Liver (tissue), 9 donors: ENCODE data around the gene EBF3. TPM values are rescaled to one million over a fixed set of nuclear protein-coding genes. Genes with fewer than 3 reads are reported as not detected.

Experiments used
- DNase-seq: peaks from one replicate; pipeline ENCODE4 v3.0.0-alpha.2; 2017; ENCODE audit warnings: low spot score
- H3K27ac ChIP-seq, 2 donors: one replicate each; pipeline ENCODE4 v1.7.0; 2013; ENCODE audit warnings: inconsistent platforms in 2 of 2, low read length in 2 of 2, control low read depth in 1 of 2, low read depth in 1 of 2, mild to moderate bottlenecking in 1 of 2
- H3K27me3 ChIP-seq, 4 donors: one replicate each; pipeline versions ENCODE4 v1.6.1 to v1.7.0; 2013; ENCODE audit warnings: low read length in 3 of 4, inconsistent platforms in 1 of 4, mild to moderate bottlenecking in 1 of 4, moderate library complexity in 1 of 4; ENCODE audit not compliant: control insufficient read depth in 4 of 4, insufficient read depth in 4 of 4
- H3K36me3 ChIP-seq, 4 donors: one replicate each; pipeline versions ENCODE4 v1.6.1 to v1.7.0; 2013; ENCODE audit warnings: low read length in 3 of 4, mild to moderate bottlenecking in 3 of 4, low read depth in 1 of 4, moderate library complexity in 1 of 4; ENCODE audit not compliant: control insufficient read depth in 4 of 4, insufficient read depth in 3 of 4
- H3K4me1 ChIP-seq, 4 donors: one replicate each; pipeline versions ENCODE4 v1.6.1 to v1.7.0; 2013; ENCODE audit warnings: low read length in 3 of 4, mild to moderate bottlenecking in 3 of 4, moderate library complexity in 1 of 4; ENCODE audit not compliant: control insufficient read depth in 4 of 4, insufficient read depth in 4 of 4
- H3K4me3 ChIP-seq, 3 donors: one replicate each; pipeline versions ENCODE4 v1.6.1 to v1.7.0; 2013; ENCODE audit warnings: low read length in 3 of 3, control low read depth in 1 of 3, low read depth in 1 of 3, mild to moderate bottlenecking in 1 of 3
- H3K9ac ChIP-seq, 2 donors: one replicate each; pipeline ENCODE4 v1.7.0; 2013; ENCODE audit warnings: low read length in 2 of 2, mild to moderate bottlenecking in 2 of 2, moderate library complexity in 2 of 2, control low read depth in 1 of 2, low read depth in 1 of 2
- H3K9me3 ChIP-seq, 4 donors: one replicate each; pipeline versions ENCODE4 v1.6.1 to v1.7.0; 2013; ENCODE audit warnings: low read length in 3 of 4; ENCODE audit not compliant: control insufficient read depth in 4 of 4
- ATF3 ChIP-seq: IDR thresholded peaks from 2 replicates; pipeline ENCODE4 v1.6.1; 2016; ENCODE audit warnings: antibody characterized with exemption
- CTCF ChIP-seq: fragments of 150-350 bp; IDR thresholded peaks from 2 replicates; pipeline ENCODE4 v1.5.1; 2017; ENCODE audit warnings: improper control_type of control experiment, low read depth, low read length; ENCODE audit not compliant: missing input control
- EGR1 ChIP-seq, 2 donors: IDR thresholded peaks; 2 replicates each; pipeline ENCODE4 v1.6.1; 2016 to 2018; ENCODE audit warnings: antibody characterized with exemption in 2 of 2, low read depth in 2 of 2
- FOXA1 ChIP-seq: IDR thresholded peaks from 2 replicates; pipeline ENCODE4 v1.6.1; 2016; ENCODE audit warnings: antibody characterized with exemption
- FOXA2 ChIP-seq: IDR thresholded peaks from 2 replicates; pipeline ENCODE4 v1.6.1; 2016; ENCODE audit warnings: antibody characterized with exemption
- GABPA ChIP-seq, 2 donors: IDR thresholded peaks in 1 of 2; conservative IDR thresholded peaks in 1 of 2; 2 replicates each; pipeline ENCODE4 v1.6.1; 2016; ENCODE audit warnings: antibody characterized with exemption in 2 of 2, mild to moderate bottlenecking in 1 of 2, moderate library complexity in 1 of 2
- HNF4A ChIP-seq, 2 donors: conservative IDR thresholded peaks; 2 replicates each; pipeline ENCODE4 v1.6.1; 2016; ENCODE audit warnings: antibody characterized with exemption in 2 of 2, mild to moderate bottlenecking in 2 of 2
- HNF4G ChIP-seq: IDR thresholded peaks from 2 replicates; pipeline ENCODE4 v1.6.1; 2016; ENCODE audit warnings: antibody characterized with exemption
- JUND ChIP-seq, 2 donors: IDR thresholded peaks; 2 replicates each; pipeline ENCODE4 v1.6.1; 2016; ENCODE audit warnings: antibody characterized with exemption in 2 of 2
- MAX ChIP-seq: IDR thresholded peaks from 2 replicates; pipeline ENCODE4 v1.6.1; 2016; ENCODE audit warnings: antibody characterized with exemption
- NR2F2 ChIP-seq: IDR thresholded peaks from 2 replicates; pipeline ENCODE4 v1.6.1; 2016; ENCODE audit warnings: antibody characterized with exemption
- RAD21 ChIP-seq, 2 donors: IDR thresholded peaks; 2 replicates each; pipeline ENCODE4 v1.6.1; 2016; ENCODE audit warnings: antibody characterized with exemption in 2 of 2, mild to moderate bottlenecking in 2 of 2
- REST ChIP-seq: IDR thresholded peaks from 2 replicates; pipeline ENCODE4 v1.6.1; 2016; ENCODE audit warnings: antibody characterized with exemption, mild to moderate bottlenecking
- RXRA ChIP-seq, 2 donors: IDR thresholded peaks; 2 replicates each; pipeline ENCODE4 v1.6.1; 2017 to 2018; ENCODE audit warnings: antibody characterized with exemption in 2 of 2, mild to moderate bottlenecking in 1 of 2
- SP1 ChIP-seq: IDR thresholded peaks from 2 replicates; pipeline ENCODE4 v1.6.1; 2018; ENCODE audit warnings: antibody characterized with exemption, mild to moderate bottlenecking
- TAF1 ChIP-seq: conservative IDR thresholded peaks from 2 replicates; pipeline ENCODE4 v1.6.1; 2016; ENCODE audit warnings: antibody characterized with exemption, mild to moderate bottlenecking
- YY1 ChIP-seq: IDR thresholded peaks from 2 replicates; pipeline ENCODE4 v1.6.1; 2016; ENCODE audit warnings: antibody characterized with exemption, mild to moderate bottlenecking
- ZBTB33 ChIP-seq: IDR thresholded peaks from 2 replicates; pipeline ENCODE4 v1.6.1; 2016; ENCODE audit warnings: antibody characterized with exemption
- WGBS: extraction: QIAGEN DNeasy Blood & Tissue Kit; methylation state at CpG from one replicate; pipeline ENCODE4 v1.1.7; 2013; 5-methylcytosine and 5-hydroxymethylcytosine counted together
- polyA plus RNA-seq, 2 donors: library from polyadenylated mRNA; stranded (reverse) in 1 of 2; unstranded in 1 of 2; fragments of 200-250 nt in 1 of 2; fragments of >200 nt in 1 of 2; fragmentation: Nextera tagmentation in 1 of 2; extraction: Ambion mirVana in 1 of 2; gene quantifications; one replicate each; pipeline versions ENCODE4 v1.2.1 to v1.2.3, GENCODE V29; 2013 to 2015
- total RNA-seq, 2 donors: library from RNA; depleted of rRNA; stranded (reverse); fragments of >200 nt; gene quantifications; one replicate each; pipeline ENCODE4 v1.2.3, GENCODE V29; 2014
- donor health status: healthy.
- donor health status: healthy.
- donor health status: healthy.
- donor health status: healthy.
- donor health status: healthy.

EBF3 gene
- total and polyA plus RNA-seq, 4 donors: 0.02 to 0.08 TPM; not detected in 2

- 84% methylated on average over 10 of the region's 10 CpGs for WGBS
- no peaks in the 10 kb centered on the region for H3K9me3 ChIP-seq
- no peak for TF ChIP-seq FOXA2
- TF ChIP-seq HNF4A (conservative IDR thresholded peaks at IDR 0.05): no peak
- H3K27ac ChIP-seq: no peak overlapping the region
- no peaks in the 10 kb centered on the region for H3K4me1 ChIP-seq
- DNase-seq: no peak
- no peaks in the 10 kb centered on the region for H3K36me3 ChIP-seq
- no peak overlapping the region for H3K9ac ChIP-seq
- no peak overlapping the region for H3K4me3 ChIP-seq
- no peaks in the 10 kb centered on the region for H3K27me3 ChIP-seq
These were observed 117.1 kb downstream of the EBF3 start for GRCh38 chr10:129846991-129847391.

GRCh38 chr10:129845111-129845753, 118.8 kb downstream of the EBF3 start:
- H3K36me3 ChIP-seq: no peaks in the 10 kb centered on the region
- no peaks in the 10 kb centered on the region for H3K9me3 ChIP-seq
- H3K4me1 ChIP-seq: no peaks in the 10 kb centered on the region
- H3K27me3 ChIP-seq: no peaks in the 10 kb centered on the region
- WGBS: 76% methylated on average over 12 of the region's 12 CpGs
- TF ChIP-seq YY1: no peak
- TF ChIP-seq ZBTB33: no peak
- TF ChIP-seq ATF3: no peak
- TF ChIP-seq JUND (IDR thresholded peaks at IDR 0.05): no peak
- no peak for TF ChIP-seq GABPA (IDR thresholded peaks at IDR 0.05 in 1 of 2, conservative IDR thresholded peaks at IDR 0.05 in 1 of 2)
- TF ChIP-seq TAF1: no peak
- no peak for TF ChIP-seq NR2F2
- TF ChIP-seq SP1: no peak
- TF ChIP-seq FOXA2: no peak
- no peak for TF ChIP-seq EGR1 (IDR thresholded peaks at IDR 0.05; ENCODE audit: low read depth in 2 of 2)
- TF ChIP-seq RAD21 (IDR thresholded peaks at IDR 0.05): no peak
- TF ChIP-seq RXRA (IDR thresholded peaks at IDR 0.05): no peak
- TF ChIP-seq HNF4G: no peak
- no peak for TF ChIP-seq CTCF
- TF ChIP-seq FOXA1: no peak
- no peak for TF ChIP-seq MAX
- TF ChIP-seq REST: no peak
- no peak for TF ChIP-seq HNF4A (conservative IDR thresholded peaks at IDR 0.05)
- DNase-seq: no peak
- H3K4me3 ChIP-seq: no peak overlapping the region
- no peak overlapping the region for H3K9ac ChIP-seq
- no peak overlapping the region for H3K27ac ChIP-seq
